ENCODE results near the gene ALLC.

ALLC gene

DNA sequence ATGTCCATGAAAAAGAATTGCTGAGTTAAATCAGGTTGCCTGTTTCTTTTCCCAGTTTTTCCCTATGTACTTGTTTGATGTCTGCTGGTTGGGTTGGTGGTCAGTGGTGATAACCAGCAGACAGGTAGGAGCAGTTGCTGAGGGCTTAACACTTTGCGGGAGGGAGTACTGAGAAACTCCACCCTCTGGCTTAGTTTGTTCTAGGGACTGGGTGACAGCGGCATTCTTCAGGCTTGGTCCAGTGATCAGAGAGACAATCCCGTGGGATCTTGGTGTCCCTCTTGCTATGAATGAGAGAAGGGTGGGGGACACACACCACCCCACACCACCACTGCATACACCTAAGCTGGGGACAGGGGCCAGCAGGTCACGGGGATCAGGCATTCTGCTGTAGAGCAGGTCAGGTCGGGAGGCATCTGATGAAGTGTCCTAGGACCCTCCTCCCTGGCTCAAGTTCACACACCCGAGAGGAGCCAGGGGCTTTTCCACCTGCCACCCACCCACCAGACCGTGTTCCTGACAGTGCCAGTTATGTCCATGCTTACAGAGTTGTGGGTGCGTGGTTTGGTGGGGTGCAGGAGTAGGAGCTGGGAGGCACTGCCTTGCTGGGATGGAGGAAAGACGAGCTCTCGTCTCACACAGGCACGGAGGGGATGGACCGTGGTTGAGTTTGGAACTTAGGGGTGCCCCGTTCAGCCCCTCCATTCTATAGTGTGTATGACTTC is 21.3 kb upstream of the ALLC start:
- H3K9me2 ChIP-seq (replicated peaks; ENCODE audit: low read depth, low read length), result no peaks in the 10 kb centered on the region
- TF ChIP-seq EZH2phosphoT487 (IDR thresholded peaks at IDR 0.05; ENCODE audit: borderline replicate concordance) (no peak), CTCF (conservative IDR thresholded peaks at IDR 0.05; ENCODE audit: low read length) (no peak)
- H3K36me3 ChIP-seq (ENCODE audit: insufficient read depth, low read length), result no peaks in the 10 kb centered on the region
- no peak overlapping the region for H3K4me2 ChIP-seq (ENCODE audit: low read depth, low read length, poor library complexity, severe bottlenecking)
- H3K4me3 ChIP-seq (ENCODE audit: low read length, poor library complexity, severe bottlenecking), result no peak overlapping the region
- no peaks in the 10 kb centered on the region for H3K79me2 ChIP-seq (ENCODE audit: insufficient read depth, low read length)
- H4K20me1 ChIP-seq (ENCODE audit: insufficient read depth, low read length, poor library complexity, severe bottlenecking), result no peaks in the 10 kb centered on the region
- H3K27me3 ChIP-seq (ENCODE audit: insufficient read depth, low read length, poor library complexity, severe bottlenecking), result no peaks in the 10 kb centered on the region
- no peak overlapping the region for H2AFZ ChIP-seq (ENCODE audit: low read length)
- no peaks in the 10 kb centered on the region for H3K9me3 ChIP-seq (ENCODE audit: insufficient read depth, low read depth, low read length)
- H3K4me1 ChIP-seq (ENCODE audit: insufficient read depth, low read length, poor library complexity, severe bottlenecking), result no peaks in the 10 kb centered on the region
- H3K9ac ChIP-seq (ENCODE audit: low read depth, low read length, poor library complexity, severe bottlenecking), result no peak overlapping the region
- H3F3A ChIP-seq (ENCODE audit: low read depth), result no peaks in the 10 kb centered on the region

- no peaks in the 10 kb centered on the region for H3K9me2 ChIP-seq (replicated peaks; ENCODE audit: low read depth, low read length)
- no peak overlapping the region for H3K4me2 ChIP-seq (ENCODE audit: low read depth, low read length, poor library complexity, severe bottlenecking)
- no peaks in the 10 kb centered on the region for H3K9me3 ChIP-seq (ENCODE audit: insufficient read depth, low read depth, low read length)
- no peaks in the 10 kb centered on the region for H3K4me1 ChIP-seq (ENCODE audit: insufficient read depth, low read length, poor library complexity, severe bottlenecking)
- H4K20me1 ChIP-seq (ENCODE audit: insufficient read depth, low read length, poor library complexity, severe bottlenecking), result no peaks in the 10 kb centered on the region
- H3K36me3 ChIP-seq (ENCODE audit: insufficient read depth, low read length), result no peaks in the 10 kb centered on the region
- H3K9ac ChIP-seq (ENCODE audit: low read depth, low read length, poor library complexity, severe bottlenecking), result no peak overlapping the region
- no peak overlapping the region for H2AFZ ChIP-seq (ENCODE audit: low read length)
- TF ChIP-seq EZH2phosphoT487 (IDR thresholded peaks at IDR 0.05; ENCODE audit: borderline replicate concordance) (no peak), CTCF (conservative IDR thresholded peaks at IDR 0.05; ENCODE audit: low read length) (no peak)
- H3K27me3 ChIP-seq (ENCODE audit: insufficient read depth, low read length, poor library complexity, severe bottlenecking), result no peaks in the 10 kb centered on the region
- no peak overlapping the region for H3K4me3 ChIP-seq (ENCODE audit: low read length, poor library complexity, severe bottlenecking)
- no peaks in the 10 kb centered on the region for H3K79me2 ChIP-seq (ENCODE audit: insufficient read depth, low read length)
- no peaks in the 10 kb centered on the region for H3F3A ChIP-seq (ENCODE audit: low read depth)
Measured at GRCh38 chr2:3637311-3637675, 20.7 kb upstream of the ALLC start.

DNA sequence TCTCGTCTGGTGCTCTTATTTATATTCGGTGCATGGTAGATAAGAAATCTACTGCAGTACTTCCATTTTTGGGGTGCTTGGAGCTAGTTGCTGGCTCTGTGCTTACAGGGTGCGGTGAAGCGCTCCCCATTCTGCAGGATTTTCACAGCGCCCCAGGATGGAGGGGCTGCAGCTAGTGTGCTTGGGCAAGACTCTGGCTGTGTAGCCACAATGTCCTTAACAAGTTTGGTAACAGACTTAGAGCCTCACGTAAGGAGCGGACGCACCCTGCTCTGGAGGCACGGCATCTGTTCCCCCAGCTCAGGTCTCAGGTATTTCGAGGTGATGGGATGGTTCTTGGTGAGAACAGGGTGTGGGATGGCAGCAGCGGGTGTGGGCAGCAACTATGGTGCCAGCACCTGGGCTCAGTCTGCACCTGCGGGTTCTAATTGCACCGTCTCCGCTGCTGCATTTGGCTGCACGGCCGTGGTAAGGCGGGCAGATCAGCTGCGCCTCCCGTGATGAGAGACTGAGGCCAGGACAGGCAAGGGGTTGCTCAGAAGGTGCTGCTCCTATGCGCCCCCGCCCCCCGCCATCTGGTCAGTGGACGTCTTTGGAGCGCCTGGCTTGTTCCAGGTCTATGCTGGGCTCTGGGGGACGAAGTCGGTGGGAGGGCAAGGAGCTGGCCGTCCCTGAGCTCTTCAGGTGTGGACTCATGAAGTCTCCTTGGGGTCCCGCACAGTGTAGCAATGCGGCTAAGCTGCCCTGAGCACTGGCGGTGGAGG is 20.1 kb upstream of the ALLC start:
- no peaks in the 10 kb centered on the region for H3K4me1 ChIP-seq (ENCODE audit: insufficient read depth, low read length, poor library complexity, severe bottlenecking)
- TF ChIP-seq EZH2phosphoT487 (IDR thresholded peaks at IDR 0.05; ENCODE audit: borderline replicate concordance) (no peak), CTCF (conservative IDR thresholded peaks at IDR 0.05; ENCODE audit: low read length) (no peak)
- H3F3A ChIP-seq (ENCODE audit: low read depth), result no peaks in the 10 kb centered on the region
- no peaks in the 10 kb centered on the region for H3K9me3 ChIP-seq (ENCODE audit: insufficient read depth, low read depth, low read length)
- no peak overlapping the region for H3K4me3 ChIP-seq (ENCODE audit: low read length, poor library complexity, severe bottlenecking)
- no peaks in the 10 kb centered on the region for H3K36me3 ChIP-seq (ENCODE audit: insufficient read depth, low read length)
- no peaks in the 10 kb centered on the region for H4K20me1 ChIP-seq (ENCODE audit: insufficient read depth, low read length, poor library complexity, severe bottlenecking)
- H3K4me2 ChIP-seq (ENCODE audit: low read depth, low read length, poor library complexity, severe bottlenecking), result no peak overlapping the region
- no peak overlapping the region for H2AFZ ChIP-seq (ENCODE audit: low read length)
- no peak overlapping the region for H3K9ac ChIP-seq (ENCODE audit: low read depth, low read length, poor library complexity, severe bottlenecking)
- no peaks in the 10 kb centered on the region for H3K27me3 ChIP-seq (ENCODE audit: insufficient read depth, low read length, poor library complexity, severe bottlenecking)
- H3K79me2 ChIP-seq (ENCODE audit: insufficient read depth, low read length), result no peaks in the 10 kb centered on the region
- H3K9me2 ChIP-seq (replicated peaks; ENCODE audit: low read depth, low read length), result no peaks in the 10 kb centered on the region

All from Loucy (cell line).